Measurements from ENCODE around the gene SNW1.

GRCh38 chr14:77708749-77709148 lies 52.2 kb downstream of the SNW1 start:
- TF ChIP-seq CTCF (conservative IDR thresholded peaks at IDR 0.05; ENCODE audit: low read depth, low read length) (no peak), EZH2 (IDR thresholded peaks at IDR 0.05; ENCODE audit: borderline replicate concordance, low read depth, low read length, poor library complexity, severe bottlenecking) (no peak)

Measured in A673 (cell line).